OCI-LY3 (cell line): ENCODE data around the gene C5orf47.

ENCODE experiments used
- H2AFZ ChIP-seq: fragments of 200-600, 300-600 bp; shearing (Covaris generic); 2 replicates; pipeline ENCODE4 v1.6.0; 2014; ENCODE audit warnings: antibody characterized with exemption, low read depth, low read length
- H3K27ac ChIP-seq: fragments of 200-600, 300-600 bp; sonication (generic); 2 replicates; pipeline ENCODE4 v1.5.1; 2014; ENCODE audit warnings: mild to moderate bottlenecking, low read length, moderate library complexity, mixed read lengths
- H3K27me3 ChIP-seq: fragments of 200-600, 300-600 bp; sonication (generic); 2 replicates; pipeline ENCODE4 v1.6.1; 2014; ENCODE audit warnings: low read depth, low read length, mixed read lengths
- H3K36me3 ChIP-seq: fragments of 200-600, 300-600 bp; sonication (generic); replicated peaks from 2 replicates; pipeline ENCODE3; 2014; ENCODE audit warnings: low read depth, low read length, mixed read lengths
- H3K4me1 ChIP-seq: fragments of 300-600, 200-600 bp; sonication (generic); 2 replicates; pipeline ENCODE4 v1.6.1; 2014; ENCODE audit warnings: low read length, mixed read lengths
- H3K4me2 ChIP-seq: fragments of 200-600, 300-600 bp; sonication (generic); 2 replicates; pipeline ENCODE4 v1.6.1; 2014; ENCODE audit warnings: low read length, mixed read lengths
- H3K4me3 ChIP-seq: fragments of 300-600, 200-600 bp; sonication (generic); 2 replicates; pipeline ENCODE4 v1.5.1; 2014; ENCODE audit warnings: antibody characterized with exemption, mild to moderate bottlenecking, low read length, moderate library complexity
- H3K79me2 ChIP-seq: fragments of 300-600, 200-600 bp; shearing (Covaris generic); 2 replicates; pipeline ENCODE4 v1.6.1; 2014; ENCODE audit warnings: mild to moderate bottlenecking, low read length, mixed read lengths
- H3K9ac ChIP-seq: fragments of 300-600, 200-600 bp; shearing (Covaris generic); 2 replicates; pipeline ENCODE4 v1.6.0; 2014; ENCODE audit warnings: mild to moderate bottlenecking, low read length, moderate library complexity
- H3K9me3 ChIP-seq: fragments of 200-600, 300-600 bp; shearing (Covaris generic); 2 replicates; pipeline ENCODE4 v1.6.1; 2014; ENCODE audit warnings: low read length, mixed read lengths; ENCODE audit not compliant: insufficient read depth
- H4K20me1 ChIP-seq: fragments of 200-600, 300-600 bp; sonication (generic); 2 replicates; pipeline ENCODE4 v1.6.1; 2016; ENCODE audit warnings: low read length, mixed read lengths; ENCODE audit not compliant: insufficient read depth
- EZH2phosphoT487 ChIP-seq: fragments of 200-600 bp; shearing (Covaris generic); IDR thresholded peaks from 2 replicates; pipeline ENCODE4 v1.6.1; 2018; ENCODE audit warnings: antibody characterized with exemption, mixed run types, low read depth
- TF ChIP-seq, protein P1 (sequence below): fragments of 200-600, 300-600 bp; sonication (generic); IDR thresholded peaks from 2 replicates; pipeline ENCODE4 v1.5.1; 2014; ENCODE audit warnings: antibody characterized with exemption, low read length, low read depth

Gene C5orf47

DNA sequence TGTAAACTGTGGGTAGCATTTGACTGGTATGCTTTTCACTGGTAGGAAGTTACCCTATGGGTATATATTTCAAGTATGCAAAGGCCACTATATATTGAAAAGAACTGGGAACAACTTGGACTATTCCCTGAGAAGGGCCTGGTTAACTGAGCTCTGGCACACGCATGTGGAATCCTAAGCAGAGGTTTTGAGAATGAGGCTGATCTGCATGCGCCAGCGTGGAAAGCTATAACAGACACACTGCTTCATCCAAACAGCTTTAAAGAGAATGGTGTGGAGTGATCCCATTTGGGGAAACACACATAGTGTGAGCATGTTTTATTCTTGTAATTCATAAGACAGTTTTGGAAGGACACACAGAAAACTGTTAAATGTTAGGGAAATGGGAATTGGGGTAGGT is 64.9 kb downstream of the C5orf47 start:
- TF ChIP-seq EZH2phosphoT487, result no peak
- TF ChIP-seq, protein P1, sequence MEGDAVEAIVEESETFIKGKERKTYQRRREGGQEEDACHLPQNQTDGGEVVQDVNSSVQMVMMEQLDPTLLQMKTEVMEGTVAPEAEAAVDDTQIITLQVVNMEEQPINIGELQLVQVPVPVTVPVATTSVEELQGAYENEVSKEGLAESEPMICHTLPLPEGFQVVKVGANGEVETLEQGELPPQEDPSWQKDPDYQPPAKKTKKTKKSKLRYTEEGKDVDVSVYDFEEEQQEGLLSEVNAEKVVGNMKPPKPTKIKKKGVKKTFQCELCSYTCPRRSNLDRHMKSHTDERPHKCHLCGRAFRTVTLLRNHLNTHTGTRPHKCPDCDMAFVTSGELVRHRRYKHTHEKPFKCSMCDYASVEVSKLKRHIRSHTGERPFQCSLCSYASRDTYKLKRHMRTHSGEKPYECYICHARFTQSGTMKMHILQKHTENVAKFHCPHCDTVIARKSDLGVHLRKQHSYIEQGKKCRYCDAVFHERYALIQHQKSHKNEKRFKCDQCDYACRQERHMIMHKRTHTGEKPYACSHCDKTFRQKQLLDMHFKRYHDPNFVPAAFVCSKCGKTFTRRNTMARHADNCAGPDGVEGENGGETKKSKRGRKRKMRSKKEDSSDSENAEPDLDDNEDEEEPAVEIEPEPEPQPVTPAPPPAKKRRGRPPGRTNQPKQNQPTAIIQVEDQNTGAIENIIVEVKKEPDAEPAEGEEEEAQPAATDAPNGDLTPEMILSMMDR, result no peak
- Histone ChIP-seq H3K9me3 (no peaks in the 10 kb centered on the region), H3K4me2 (no peak overlapping the region), H4K20me1 (no peaks in the 10 kb centered on the region), H3K27me3 (peaks cover 13% of the 10 kb centered on the region), H3K36me3 (no peaks in the 10 kb centered on the region), H3K9ac (no peak overlapping the region), H3K27ac (no peak overlapping the region), H3K79me2 (no peaks in the 10 kb centered on the region), H3K4me1 (no peaks in the 10 kb centered on the region), H3K4me3 (no peak overlapping the region), H2AFZ (no peak overlapping the region)
